Measurements from ENCODE around the gene CCDC7.
"Not testable (repeated sequence)": the region's sequence is repeated elsewhere in the genome, so short reads cannot be mapped to it uniquely, and the experiment has no call there.

The CCDC7 gene

DNA sequence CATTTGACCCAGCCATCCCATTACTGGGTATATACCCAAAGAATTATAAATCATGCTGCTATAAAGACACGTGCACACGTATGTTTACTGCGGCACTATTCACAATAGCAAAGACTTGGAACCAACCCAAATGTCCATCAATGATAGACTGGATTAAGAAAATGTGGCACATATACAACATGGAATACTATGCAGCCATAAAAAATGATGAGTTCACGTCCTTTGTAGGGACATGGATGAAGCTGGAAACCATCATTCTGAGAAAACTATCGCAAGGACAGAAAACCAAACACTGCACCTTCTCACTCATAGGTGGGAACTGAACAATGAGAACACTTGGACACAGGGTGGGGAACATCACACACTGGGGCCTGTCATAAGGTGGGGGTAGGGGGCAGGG is 471.9 kb downstream of the CCDC7 start:
- peaks cover 3 to 24% (median 11%) of the 10 kb centered on the region in 4 experiments for H3K36me3 ChIP-seq (ENCODE audit: control insufficient read depth in 4 of 4, insufficient read depth in 4 of 4, low read length in 3 of 4)
- H3K9me3 ChIP-seq (ENCODE audit: control extremely low read depth in 1 of 5, control insufficient read depth in 4 of 5, insufficient read depth in 2 of 5, low read depth in 1 of 5, low read length in 4 of 5); DNase-seq; POLR2A ChIA-PET; H3K4me3 ChIP-seq (ENCODE audit: control insufficient read depth in 1 of 7, extremely low read depth in 1 of 7, insufficient read depth in 4 of 7, low read depth in 2 of 7, low read length in 6 of 7); H3K27ac ChIP-seq (ENCODE audit: insufficient read depth in 1 of 2, low read depth in 1 of 2, low read length in 2 of 2, poor library complexity in 1 of 2, severe bottlenecking in 2 of 2); H3K4me1 ChIP-seq (ENCODE audit: control extremely low read depth in 1 of 4, control insufficient read depth in 4 of 4, insufficient read depth in 4 of 4, low read length in 3 of 4); CTCF ChIA-PET; H3K27me3 ChIP-seq (replicated peaks in 2 of 5; ENCODE audit: control insufficient read depth in 4 of 5, insufficient read depth in 5 of 5, low read length in 4 of 5): not testable (repeated sequence)
- WGBS (ENCODE audit: insufficient coverage) = 100% methylated on average over 1 of the region's 5 CpGs

DNA sequence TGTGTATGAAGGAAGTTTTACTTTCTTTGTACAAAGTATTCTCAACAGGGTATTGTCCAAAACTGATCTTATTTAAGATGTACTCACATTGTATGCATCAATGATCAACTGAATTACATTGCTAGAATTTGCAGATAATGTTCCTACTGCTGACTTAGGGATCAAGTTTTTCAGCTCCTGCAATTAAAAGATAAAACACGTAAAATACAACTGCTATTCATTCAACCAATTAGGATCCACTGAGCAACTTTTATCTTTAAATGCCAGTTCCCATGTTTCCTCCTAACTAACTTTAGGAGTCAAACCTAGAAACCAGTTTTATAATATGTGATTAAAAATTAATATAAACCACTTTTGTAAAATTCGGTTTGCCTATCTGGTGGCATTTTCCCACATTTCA is 476.2 kb downstream of the CCDC7 start:
- no peaks in the 10 kb centered on the region for H3K27me3 ChIP-seq (replicated peaks in 2 of 5; ENCODE audit: control insufficient read depth in 4 of 5, insufficient read depth in 5 of 5, low read length in 4 of 5)
- H3K4me1 ChIP-seq (ENCODE audit: control extremely low read depth in 1 of 4, control insufficient read depth in 4 of 4, insufficient read depth in 4 of 4, low read length in 3 of 4) = peaks cover 0 to 13% (median 7%) of the 10 kb centered on the region in 4 experiments
- no peak overlapping the region for H3K4me3 ChIP-seq (ENCODE audit: control insufficient read depth in 1 of 7, extremely low read depth in 1 of 7, insufficient read depth in 4 of 7, low read depth in 2 of 7, low read length in 6 of 7)
- ChIA-PET CTCF (interaction anchor here (0.6 to 1.6 kb wide), 2 partner anchors 14 to 537 kb away, joined by 3 read pairs; no protein-coding TSS in a partner anchor), POLR2A (no interaction called here)
- no CpG with 5 or more reads among the region's 2 CpGs for WGBS (ENCODE audit: insufficient coverage)
- H3K9me3 ChIP-seq (ENCODE audit: control extremely low read depth in 1 of 5, control insufficient read depth in 4 of 5, insufficient read depth in 2 of 5, low read depth in 1 of 5, low read length in 4 of 5) = peaks cover 0 to 5% (median 0%) of the 10 kb centered on the region in 5 experiments
- peak; percentile 22 to 60 (median 30) for DNase-seq
- H3K27ac ChIP-seq (ENCODE audit: insufficient read depth in 1 of 2, low read depth in 1 of 2, low read length in 2 of 2, poor library complexity in 1 of 2, severe bottlenecking in 2 of 2) = peak overlapping the region in 1 of 2 experiments; percentile 6
- peaks cover 7 to 59% (median 30%) of the 10 kb centered on the region in 4 experiments for H3K36me3 ChIP-seq (ENCODE audit: control insufficient read depth in 4 of 4, insufficient read depth in 4 of 4, low read length in 3 of 4)

DNA sequence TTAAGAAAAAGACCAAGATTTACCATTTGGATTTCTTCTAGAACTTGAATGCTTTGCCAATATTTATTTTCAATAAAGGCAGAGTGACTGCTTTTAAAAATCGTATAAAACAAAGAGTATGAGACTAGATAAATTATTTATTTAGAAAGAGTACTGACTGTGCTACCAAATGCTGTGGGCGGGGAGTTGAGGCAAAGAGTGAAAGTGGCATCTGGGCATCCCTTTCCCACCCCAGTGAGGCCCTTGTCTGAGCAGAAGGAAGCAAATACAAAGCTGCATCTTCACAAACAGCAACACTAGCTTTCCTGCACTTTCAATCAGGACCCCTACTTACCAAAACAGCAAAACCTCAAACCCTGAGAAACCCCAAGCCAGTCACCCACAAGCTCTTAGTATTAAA is 477.2 kb downstream of the CCDC7 start:
- Histone ChIP-seq H3K9me3 (ENCODE audit: control extremely low read depth in 1 of 5, control insufficient read depth in 4 of 5, insufficient read depth in 2 of 5, low read depth in 1 of 5, low read length in 4 of 5) (peaks cover 0 to 5% (median 0%) of the 10 kb centered on the region in 5 experiments), H3K36me3 (ENCODE audit: control insufficient read depth in 4 of 4, insufficient read depth in 4 of 4, low read length in 3 of 4) (peaks cover 7 to 67% (median 35%) of the 10 kb centered on the region in 4 experiments), H3K27ac (ENCODE audit: insufficient read depth in 1 of 2, low read depth in 1 of 2, low read length in 2 of 2, poor library complexity in 1 of 2, severe bottlenecking in 2 of 2) (no peak overlapping the region), H3K4me1 (ENCODE audit: control extremely low read depth in 1 of 4, control insufficient read depth in 4 of 4, insufficient read depth in 4 of 4, low read length in 3 of 4) (peaks cover 0 to 13% (median 7%) of the 10 kb centered on the region in 4 experiments), H3K27me3 (replicated peaks in 2 of 5; ENCODE audit: control insufficient read depth in 4 of 5, insufficient read depth in 5 of 5, low read length in 4 of 5) (no peaks in the 10 kb centered on the region), H3K4me3 (ENCODE audit: control insufficient read depth in 1 of 7, extremely low read depth in 1 of 7, insufficient read depth in 4 of 7, low read depth in 2 of 7, low read length in 6 of 7) (no peak overlapping the region)
- CTCF ChIA-PET = interaction anchor here (1.6 kb wide), 1 partner anchor 15 kb away, joined by 3 read pairs; no protein-coding TSS in a partner anchor
- DNase-seq = peak in 1 of 3 donors; percentile 13
- POLR2A ChIA-PET = no interaction called here
- no CpG with 5 or more reads among the region's 2 CpGs for WGBS (ENCODE audit: insufficient coverage)

DNA sequence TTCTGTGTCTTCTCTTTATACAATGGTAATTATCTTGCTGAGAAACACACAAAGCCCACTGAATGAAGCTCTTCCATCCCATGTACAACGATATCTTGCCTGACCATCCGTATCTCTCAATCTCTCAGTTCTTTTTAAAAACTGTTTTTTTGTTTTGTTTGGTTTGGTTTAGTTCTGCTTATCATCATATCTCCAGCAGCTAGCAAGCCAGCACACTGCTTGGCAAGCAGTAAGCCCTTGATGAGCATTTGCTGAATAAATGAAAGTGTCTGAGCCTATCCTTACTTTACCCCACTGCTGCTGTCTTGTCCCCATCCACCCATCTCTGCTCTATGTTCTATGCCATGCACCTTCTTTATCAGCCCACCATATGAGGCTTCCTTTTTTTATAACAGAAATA is 477.9 kb downstream of the CCDC7 start:
- no peak overlapping the region for H3K27ac ChIP-seq (ENCODE audit: insufficient read depth in 1 of 2, low read depth in 1 of 2, low read length in 2 of 2, poor library complexity in 1 of 2, severe bottlenecking in 2 of 2)
- H3K27me3 ChIP-seq (replicated peaks in 2 of 5; ENCODE audit: control insufficient read depth in 4 of 5, insufficient read depth in 5 of 5, low read length in 4 of 5) = no peaks in the 10 kb centered on the region
- no peak for DNase-seq
- WGBS (ENCODE audit: insufficient coverage) = no CpG with 5 or more reads among the region's 2 CpGs
- H3K4me3 ChIP-seq (ENCODE audit: control insufficient read depth in 1 of 7, extremely low read depth in 1 of 7, insufficient read depth in 4 of 7, low read depth in 2 of 7, low read length in 6 of 7) = no peak overlapping the region
- H3K9me3 ChIP-seq (ENCODE audit: control extremely low read depth in 1 of 5, control insufficient read depth in 4 of 5, insufficient read depth in 2 of 5, low read depth in 1 of 5, low read length in 4 of 5) = peaks cover 0 to 5% (median 0%) of the 10 kb centered on the region in 5 experiments
- ChIA-PET CTCF (no interaction called here), POLR2A (no interaction called here)
- peaks cover 0 to 13% (median 7%) of the 10 kb centered on the region in 4 experiments for H3K4me1 ChIP-seq (ENCODE audit: control extremely low read depth in 1 of 4, control insufficient read depth in 4 of 4, insufficient read depth in 4 of 4, low read length in 3 of 4)
- H3K36me3 ChIP-seq (ENCODE audit: control insufficient read depth in 4 of 4, insufficient read depth in 4 of 4, low read length in 3 of 4) = peaks cover 7 to 69% (median 37%) of the 10 kb centered on the region in 4 experiments
